Stromal cell of bone marrow (primary cell): ENCODE data around the gene MAP6D1.

ENCODE experiments used
- DNase-seq: peaks from one replicate; pipeline ENCODE4 v3.0.0-alpha.2; 2012; ENCODE audit warnings: low read depth

The MAP6D1 gene

DNA sequence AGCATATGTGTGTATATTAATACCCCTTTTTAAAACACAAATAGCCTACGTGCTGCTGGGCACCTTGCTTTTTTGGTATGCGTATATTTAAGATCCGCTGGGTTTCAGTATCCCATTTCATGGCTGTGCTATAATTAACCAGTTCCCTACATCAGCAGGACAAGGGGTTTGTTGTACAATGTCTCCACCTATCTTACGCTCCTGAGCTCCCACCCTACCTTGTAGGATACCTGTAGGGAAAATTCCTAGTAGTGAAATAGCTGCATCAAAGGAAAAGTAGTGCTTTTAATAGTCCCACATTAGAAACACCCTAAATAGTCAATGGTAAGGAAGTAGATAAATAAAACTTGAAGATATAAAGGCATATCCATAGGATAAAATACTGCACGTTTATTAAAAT, 1.4 kb downstream of the MAP6D1 start:
- DNase-seq = no peak

DNA sequence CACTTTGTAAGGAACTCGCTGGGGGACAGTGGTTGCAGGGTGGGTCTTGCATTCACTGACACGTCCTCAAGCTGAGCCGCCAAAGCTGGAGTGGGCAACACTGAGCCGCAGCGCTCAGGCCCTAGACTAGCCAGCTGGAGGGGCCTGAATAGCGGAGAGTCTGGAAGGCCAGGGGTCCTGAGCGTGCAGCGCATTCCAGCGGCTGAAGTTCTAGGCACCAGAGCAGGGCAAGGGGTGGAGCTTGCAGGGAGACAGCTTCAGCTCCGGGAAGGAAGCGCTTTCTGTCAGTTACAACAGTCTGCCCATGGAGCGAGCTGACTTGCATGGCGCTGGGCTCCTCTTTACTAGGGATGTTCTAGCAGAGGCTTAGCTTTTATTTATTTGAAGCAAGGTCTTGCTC, 2.7 kb downstream of the MAP6D1 start:
- no peak for DNase-seq

DNA sequence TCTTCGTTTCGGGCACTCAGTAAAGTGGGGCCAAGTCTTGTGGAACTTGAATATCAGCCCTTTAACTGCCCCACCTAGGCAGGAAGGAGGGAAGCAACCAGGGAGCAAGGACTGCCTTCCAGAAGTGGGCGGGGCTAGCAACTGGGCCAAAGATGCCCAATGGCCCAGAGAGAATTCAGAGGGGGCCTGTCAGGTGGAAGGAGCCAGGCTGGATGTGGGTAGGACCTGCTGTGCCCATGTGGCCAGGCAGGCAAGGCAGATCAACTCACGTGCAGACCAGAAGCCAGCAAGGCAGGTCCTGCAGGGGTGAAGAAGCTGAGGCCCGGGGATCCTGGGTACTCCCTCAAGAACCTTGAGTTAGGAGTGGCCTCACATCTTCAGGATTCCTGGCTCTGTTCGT, 5.5 kb downstream of the MAP6D1 start:
- no peak for DNase-seq

GRCh38 chr3:183818706-183819624, 6.4 kb downstream of the MAP6D1 start:
- no peak for DNase-seq

DNA sequence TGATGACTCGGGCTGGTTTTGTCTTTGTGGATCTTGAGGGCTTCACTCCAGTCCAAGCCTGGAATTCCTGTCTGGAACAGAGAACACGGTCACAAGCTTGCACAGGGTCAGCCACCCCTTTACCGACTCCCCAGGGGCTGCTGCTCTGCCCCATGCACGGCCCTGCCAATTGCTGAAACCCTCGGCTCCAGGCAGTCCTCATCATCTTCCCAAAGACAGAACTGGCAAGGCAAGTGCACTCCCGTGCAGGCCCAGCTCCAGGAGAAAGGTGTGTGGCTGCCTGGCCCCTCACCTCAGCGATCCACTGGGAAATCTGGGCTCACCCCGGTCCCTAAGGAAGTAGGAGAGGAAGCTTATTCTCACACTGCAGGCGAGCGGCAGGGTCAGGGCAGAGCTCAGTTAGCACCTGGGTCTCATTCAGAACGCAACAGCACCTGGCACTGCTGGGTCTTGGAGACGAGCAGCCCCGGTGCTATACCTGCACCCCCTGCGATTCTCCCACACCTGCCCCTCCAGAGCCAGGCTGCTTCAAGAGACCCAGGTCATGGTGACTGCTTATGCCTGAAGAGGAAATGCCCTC, 7.2 kb downstream of the MAP6D1 start:
- DNase-seq = no peak

GRCh38 chr3:183817639-183818038, 7.7 kb downstream of the MAP6D1 start:
- DNase-seq = no peak

GRCh38 chr3:183816681-183817510, 8.5 kb downstream of the MAP6D1 start:
- DNase-seq = no peak

- DNase-seq = no peak
These were observed 9.4 kb downstream of the MAP6D1 start for GRCh38 chr3:183815951-183816475.

DNA sequence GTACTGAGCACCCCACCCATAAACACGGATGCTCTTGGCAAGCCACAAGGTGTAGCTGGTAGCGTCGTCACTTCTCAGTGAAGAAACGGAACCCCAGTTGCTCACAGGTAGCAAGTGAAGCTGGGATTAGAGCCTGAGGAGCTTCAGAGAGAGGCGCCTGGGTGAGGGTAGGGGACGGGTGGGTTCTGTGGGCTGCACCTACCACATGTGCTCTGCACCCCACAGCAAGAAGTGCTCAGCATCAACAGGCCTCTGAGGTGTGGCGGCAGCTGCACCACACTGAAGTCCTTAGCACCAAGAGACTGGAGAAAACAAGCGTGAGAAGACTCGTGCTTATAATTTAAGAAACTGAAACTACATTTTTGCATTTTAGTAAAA, 9.8 kb downstream of the MAP6D1 start:
- no peak for DNase-seq

GRCh38 chr3:183814240-183814639, 11.1 kb downstream of the MAP6D1 start:
- DNase-seq = no peak

DNA sequence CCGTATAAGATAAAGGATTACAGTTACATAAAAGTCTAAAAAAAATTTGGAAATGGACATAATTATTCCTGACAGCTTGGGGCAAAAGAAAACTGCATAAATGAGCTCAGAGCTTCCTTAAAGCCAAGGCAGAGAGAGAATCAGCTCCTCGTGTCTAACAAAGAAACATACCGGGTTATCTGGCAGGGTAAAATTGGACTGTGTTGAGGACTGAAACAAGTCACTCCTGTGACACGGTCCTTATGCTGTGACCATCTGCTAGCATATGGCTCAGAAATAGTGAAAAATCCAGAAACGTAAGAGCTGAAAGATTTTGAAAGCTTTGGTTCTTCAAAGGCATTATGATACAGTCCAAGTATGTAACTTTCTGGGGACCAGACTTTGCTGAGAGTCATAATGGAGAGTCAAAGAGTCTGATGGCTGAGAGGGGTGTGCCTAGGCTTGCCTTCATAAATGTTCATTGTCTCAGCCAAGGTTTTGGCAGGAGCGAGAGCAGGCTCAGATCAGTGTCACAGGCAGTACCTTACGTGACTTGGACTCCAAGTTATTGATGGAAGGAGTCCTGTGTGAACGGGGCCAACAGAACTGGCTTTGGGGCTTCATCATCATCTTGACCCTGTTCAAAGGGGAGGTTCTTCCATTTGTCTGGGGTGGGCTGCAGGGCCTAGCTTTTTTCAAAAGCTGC, 12.5 kb downstream of the MAP6D1 start:
- no peak for DNase-seq

DNA sequence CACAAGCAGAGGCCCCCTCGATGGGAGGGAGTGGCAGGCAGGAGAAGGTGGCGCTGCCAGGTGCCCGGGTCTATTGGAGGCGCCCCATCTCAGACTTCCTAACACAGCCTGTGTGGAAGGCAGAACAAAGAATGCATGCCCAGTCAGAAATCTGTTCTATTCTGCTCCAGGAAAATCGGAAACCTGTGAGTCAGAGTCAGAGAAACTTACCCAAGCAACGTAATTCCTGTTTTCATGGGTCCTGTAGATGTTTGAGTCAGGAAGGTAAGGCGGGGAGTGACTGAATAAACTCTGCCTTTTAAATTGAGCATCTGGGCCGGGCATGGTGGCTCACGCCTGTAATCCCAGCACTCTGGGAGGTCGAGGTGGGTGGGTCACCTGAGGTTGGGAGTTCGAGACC, 13.7 kb downstream of the MAP6D1 start:
- no peak for DNase-seq

GRCh38 chr3:183810643-183811594, 14.5 kb downstream of the MAP6D1 start:
- no peak for DNase-seq

DNA sequence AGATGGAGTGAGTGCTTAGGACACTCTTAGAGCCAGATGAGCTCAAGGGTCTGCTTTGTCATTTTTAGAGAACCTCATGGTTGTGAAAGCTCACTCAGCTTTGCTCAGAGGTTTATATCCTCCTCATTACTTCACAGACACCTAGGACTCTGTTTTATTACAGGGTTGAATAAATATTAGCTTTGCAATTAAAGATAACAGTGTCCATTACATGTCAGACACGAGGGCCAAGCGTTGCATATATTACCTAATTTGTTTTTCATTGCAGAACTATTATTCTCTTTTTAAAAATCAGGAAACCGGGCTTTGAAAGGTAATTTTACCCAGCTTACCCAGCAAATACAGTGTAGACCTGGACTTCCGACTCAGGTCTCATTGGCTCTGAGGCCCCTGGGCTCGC, 16.1 kb downstream of the MAP6D1 start:
- no peak for DNase-seq

DNA sequence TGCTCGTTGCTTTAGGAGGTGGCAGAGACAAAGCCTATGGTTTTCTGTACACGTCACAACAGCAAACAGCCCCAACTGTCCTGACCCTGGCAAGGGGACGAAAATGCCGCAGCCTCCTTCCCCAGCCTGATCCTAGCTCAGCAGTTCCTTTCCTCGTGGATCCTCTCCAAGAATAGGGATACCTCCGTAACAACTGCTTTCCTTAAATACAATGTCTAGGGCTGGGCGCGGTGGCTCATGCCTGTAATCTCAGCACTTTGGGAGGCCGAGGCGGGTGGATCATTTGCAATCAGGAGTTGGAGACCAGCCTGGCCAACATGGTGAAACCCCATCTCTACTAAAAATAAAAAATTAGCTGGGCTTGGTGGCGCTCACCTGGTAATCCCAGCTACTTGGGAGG, 17.0 kb downstream of the MAP6D1 start:
- no peak for DNase-seq

DNA sequence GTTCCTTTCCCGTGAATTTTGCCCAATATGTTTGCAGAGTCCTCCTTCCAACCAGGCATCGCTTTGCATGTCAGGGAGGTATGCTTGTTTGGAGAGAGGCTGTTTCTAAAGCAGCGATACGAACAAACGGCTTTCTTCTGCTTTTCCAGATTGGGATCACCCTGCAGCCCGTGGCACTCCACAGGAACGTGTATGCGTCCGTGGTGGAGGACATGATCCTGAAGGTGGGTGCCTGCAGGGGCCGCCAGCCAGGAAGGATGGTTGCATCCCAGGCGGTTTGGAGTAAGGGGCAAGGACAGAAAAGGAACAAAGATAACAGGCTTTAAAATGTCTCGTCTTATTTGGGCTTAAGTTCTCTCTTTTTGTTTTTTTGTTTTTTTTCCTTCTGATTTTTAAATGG, 17.5 kb downstream of the MAP6D1 start:
- DNase-seq = no peak

DNA sequence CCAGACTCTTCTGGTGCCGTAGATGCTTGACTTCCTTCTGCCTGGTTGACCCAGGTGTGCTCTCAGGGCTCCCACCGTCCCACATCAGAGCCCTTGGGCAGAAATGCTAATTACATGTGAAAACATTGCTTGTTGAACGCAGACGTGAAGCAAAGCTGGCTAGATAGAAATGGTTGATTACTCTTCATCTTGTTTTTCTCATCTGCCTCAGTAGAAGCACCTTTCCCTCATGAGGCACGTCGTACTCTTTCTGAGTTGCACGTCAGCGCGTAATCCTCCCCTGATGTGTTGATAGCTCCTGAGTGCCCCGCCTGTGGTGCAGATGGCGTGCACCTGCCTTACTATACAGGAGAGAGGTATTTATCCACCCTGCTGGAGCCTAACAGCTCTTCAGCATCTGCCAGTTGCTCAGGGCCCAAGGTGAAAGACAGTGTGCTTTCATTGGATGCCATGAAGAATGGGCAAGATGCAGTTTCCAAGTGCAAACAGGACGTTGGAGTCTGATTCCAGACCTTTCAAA, 18.1 kb downstream of the MAP6D1 start:
- no peak for DNase-seq

GRCh38 chr3:183802989-183803388, 22.4 kb downstream of the MAP6D1 start:
- DNase-seq = no peak

DNA sequence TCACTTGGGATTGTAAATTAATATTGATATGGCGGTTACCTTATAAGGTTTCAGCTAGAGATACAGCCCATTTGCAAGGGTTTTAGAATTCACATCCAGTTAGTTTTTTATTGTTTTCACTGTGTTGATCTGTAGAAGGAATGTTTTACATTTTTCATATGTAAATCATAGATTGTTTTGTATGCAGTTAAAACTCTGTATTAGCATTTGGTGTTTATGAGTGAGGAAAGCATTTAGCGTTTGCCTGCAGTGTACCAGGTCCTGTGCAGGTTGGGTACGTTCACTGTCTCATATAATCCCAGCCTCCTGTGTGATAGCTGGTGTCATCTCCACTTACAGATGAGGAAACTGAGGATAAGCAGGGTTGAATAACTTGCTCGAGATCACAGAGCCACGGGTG, 23.8 kb downstream of the MAP6D1 start:
- DNase-seq = no peak

GRCh38 chr3:183800243-183800863, 25.0 kb downstream of the MAP6D1 start:
- no peak for DNase-seq
